GM12864 (cell line): ENCODE data around the gene TMEM121B.

Experiments
- DNase-seq: peaks from one replicate; pipeline ENCODE4 v3.0.0-alpha.2; 2011; ENCODE audit warnings: low read depth
- H3K4me3 ChIP-seq: 2 replicates; pipeline ENCODE4 v1.5.1; 2011; ENCODE audit warnings: mild to moderate bottlenecking, low read depth, low read length, control low read depth
- CTCF ChIP-seq: IDR thresholded peaks from 2 replicates; pipeline ENCODE4 v1.5.1; 2011; ENCODE audit warnings: low read depth, mild to moderate bottlenecking, moderate library complexity, low read length, control low read depth, inconsistent platforms; ENCODE audit errors: missing control alignments

The TMEM121B gene

GRCh38 chr22:17106785-17107546 lies 14.2 kb downstream of the TMEM121B start:
- TF ChIP-seq CTCF, result no peak
- DNase-seq, result no peak
- H3K4me3 ChIP-seq, result no peak overlapping the region

- DNase-seq, result no peak
- no peak for TF ChIP-seq CTCF
- H3K4me3 ChIP-seq, result no peak overlapping the region
Observed at GRCh38 chr22:17106161-17106784, 14.9 kb downstream of the TMEM121B start.

GRCh38 chr22:17105143-17106129 lies 15.7 kb downstream of the TMEM121B start:
- no peak overlapping the region for H3K4me3 ChIP-seq
- TF ChIP-seq CTCF, result no peak
- DNase-seq, result no peak

- TF ChIP-seq CTCF, result no peak
- no peak for DNase-seq
- H3K4me3 ChIP-seq, result no peak overlapping the region
Observed at GRCh38 chr22:17104336-17104935, 16.7 kb downstream of the TMEM121B start.

- H3K4me3 ChIP-seq, result no peak overlapping the region
- TF ChIP-seq CTCF, result no peak
- no peak for DNase-seq
Observed at GRCh38 chr22:17103351-17103750, 17.8 kb downstream of the TMEM121B start.

- H3K4me3 ChIP-seq, result no peak overlapping the region
- no peak for TF ChIP-seq CTCF
- no peak for DNase-seq
Observed at GRCh38 chr22:17102297-17102667, 18.9 kb downstream of the TMEM121B start.
